IPS-20b (cell line): Measurements from ENCODE around the gene NUDCD3.

Source experiments
- H3K27ac ChIP-seq: one replicate; pipeline ENCODE4 v1.5.1; 2013; ENCODE audit warnings: low read length
- H3K27me3 ChIP-seq: 2 replicates; pipeline ENCODE4 v1.6.1; 2013; ENCODE audit warnings: mild to moderate bottlenecking, low read length, inconsistent platforms; ENCODE audit not compliant: insufficient read depth
- H3K36me3 ChIP-seq: 2 replicates; pipeline ENCODE4 v1.6.1; 2013; ENCODE audit warnings: low read depth, mild to moderate bottlenecking, inconsistent platforms, low read length, moderate library complexity; ENCODE audit not compliant: insufficient read depth
- H3K4me1 ChIP-seq: 2 replicates; pipeline ENCODE4 v1.6.1; 2013; ENCODE audit warnings: mild to moderate bottlenecking, control low read depth, inconsistent platforms, low read length, moderate library complexity; ENCODE audit not compliant: insufficient read depth
- H3K4me3 ChIP-seq: 2 replicates; pipeline ENCODE4 v1.5.1; 2013; ENCODE audit warnings: mild to moderate bottlenecking, low read length, inconsistent platforms
- H3K9ac ChIP-seq: 2 replicates; pipeline ENCODE4 v1.6.1; 2013; ENCODE audit warnings: low read depth, mild to moderate bottlenecking, inconsistent platforms, low read length, moderate library complexity
- H3K9me3 ChIP-seq: 2 replicates; pipeline ENCODE4 v1.6.1; 2013; ENCODE audit warnings: mild to moderate bottlenecking, low read depth, low read length, inconsistent platforms; ENCODE audit not compliant: insufficient read depth

Gene NUDCD3

DNA sequence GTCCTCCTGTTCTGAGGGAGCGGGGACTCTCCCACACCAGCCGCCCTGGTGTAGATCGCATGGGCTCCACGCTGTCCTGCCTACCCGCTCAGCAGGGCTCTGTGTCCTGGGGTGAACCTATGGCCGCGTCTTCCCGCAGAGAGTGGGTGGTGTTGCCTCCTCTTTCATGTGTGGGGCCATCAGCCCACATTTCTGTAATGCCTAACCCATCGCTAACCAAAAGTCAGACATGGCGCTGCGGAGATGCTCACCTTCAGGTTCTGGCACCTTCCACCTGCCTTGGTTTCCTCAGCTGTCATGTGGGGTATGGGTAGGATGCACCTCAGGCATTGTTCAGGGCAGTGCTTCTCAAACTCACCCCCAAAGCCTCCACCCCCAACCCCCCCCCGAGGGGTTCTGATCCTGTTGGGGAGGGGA, 114.5 kb downstream of the NUDCD3 start:
- Histone ChIP-seq H3K4me3 (no peak overlapping the region), H3K36me3 (no peaks in the 10 kb centered on the region), H3K27me3 (peaks cover 5% of the 10 kb centered on the region; the same call in 1 of the 2 replicates), H3K27ac (no peak overlapping the region), H3K4me1 (no peaks in the 10 kb centered on the region), H3K9ac (no peak overlapping the region), H3K9me3 (no peaks in the 10 kb centered on the region)

DNA sequence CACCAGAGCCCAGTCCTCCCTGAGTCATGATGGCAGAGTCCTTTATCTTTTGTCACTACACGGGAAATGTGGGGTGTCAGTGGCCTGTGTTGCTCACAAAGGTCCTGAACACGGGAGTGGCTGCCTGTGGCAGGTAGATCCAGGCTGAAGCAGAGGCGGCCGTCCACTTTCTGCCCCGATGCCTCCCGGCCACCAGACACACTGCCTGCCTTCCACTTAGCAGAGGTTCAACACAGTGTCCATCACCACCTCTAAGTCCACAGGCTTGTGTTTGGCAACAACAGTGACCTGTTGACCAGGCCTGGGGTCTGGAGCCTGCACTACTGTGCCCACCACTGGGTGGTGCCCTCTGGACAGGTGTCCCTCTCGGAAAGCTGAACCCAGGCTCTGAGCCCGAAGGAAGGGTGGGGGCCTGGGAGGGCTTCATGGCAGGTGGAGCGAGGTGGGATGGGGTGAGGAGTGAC, 115.2 kb downstream of the NUDCD3 start:
- Histone ChIP-seq H3K9ac (no peak overlapping the region), H3K27ac (no peak overlapping the region), H3K27me3 (peaks cover 5% of the 10 kb centered on the region; the same call in 1 of the 2 replicates), H3K4me3 (no peak overlapping the region), H3K9me3 (no peaks in the 10 kb centered on the region), H3K36me3 (no peaks in the 10 kb centered on the region), H3K4me1 (no peaks in the 10 kb centered on the region)

DNA sequence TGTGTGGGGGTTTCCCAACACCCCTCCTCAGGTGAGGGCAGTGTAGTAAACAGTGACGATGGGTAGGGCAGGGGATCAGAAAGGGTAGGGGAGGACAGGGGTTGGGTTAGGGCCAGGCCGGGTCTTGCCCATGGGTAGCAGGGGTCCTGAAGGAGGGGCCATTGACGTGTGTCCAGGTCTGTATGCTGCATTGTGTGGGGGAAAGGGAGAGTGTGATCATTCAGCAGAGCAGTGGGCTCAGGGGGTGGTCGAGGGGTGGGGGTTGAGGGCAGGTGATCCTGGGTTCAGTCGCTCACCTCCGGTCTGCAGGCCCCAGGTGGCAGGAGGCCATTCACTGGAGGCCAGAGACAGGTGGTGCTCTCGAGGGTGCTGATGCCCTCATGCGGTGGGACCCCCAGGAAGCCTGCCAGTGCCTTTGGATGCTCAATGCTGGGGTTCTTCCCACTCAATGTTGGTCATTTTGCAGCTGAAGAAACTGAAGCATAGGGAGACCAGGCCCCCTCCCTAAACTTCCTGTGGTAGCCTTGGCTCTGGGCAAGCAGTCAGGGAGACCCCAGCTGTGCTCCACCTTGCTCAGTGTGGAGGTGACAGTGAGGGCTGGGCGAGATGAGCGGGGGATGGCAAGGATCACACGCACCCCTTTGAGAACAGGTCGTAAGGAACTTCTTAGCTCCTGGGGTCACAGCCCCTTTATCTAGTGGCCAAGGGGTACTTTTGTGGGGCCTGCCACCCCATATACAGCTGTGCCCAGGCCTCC, 116.3 kb downstream of the NUDCD3 start:
- Histone ChIP-seq H3K27me3 (peaks cover 5% of the 10 kb centered on the region; the same call in 1 of the 2 replicates), H3K27ac (no peak overlapping the region), H3K36me3 (no peaks in the 10 kb centered on the region), H3K4me3 (no peak overlapping the region), H3K9me3 (no peaks in the 10 kb centered on the region), H3K4me1 (no peaks in the 10 kb centered on the region), H3K9ac (no peak overlapping the region)

DNA sequence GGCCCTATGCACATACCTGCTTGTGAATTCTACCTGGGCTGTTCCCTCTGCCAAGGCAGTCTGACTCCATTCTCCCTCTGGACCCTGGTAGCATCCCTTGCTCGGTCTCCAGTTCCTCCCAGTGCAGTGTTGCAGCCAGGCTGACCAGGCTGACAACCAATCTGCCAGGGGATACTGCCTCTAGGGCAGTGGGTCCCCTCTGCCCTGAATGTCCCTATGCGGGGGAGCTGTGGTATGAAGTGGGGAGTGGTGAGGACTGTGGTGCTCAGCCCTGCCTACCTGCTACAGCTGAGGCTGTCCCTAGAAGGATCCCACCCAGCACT, 117.1 kb downstream of the NUDCD3 start:
- H3K4me1 ChIP-seq, result no peaks in the 10 kb centered on the region
- no peak overlapping the region for H3K27ac ChIP-seq
- H3K9me3 ChIP-seq, result no peaks in the 10 kb centered on the region
- H3K36me3 ChIP-seq, result no peaks in the 10 kb centered on the region
- no peak overlapping the region for H3K9ac ChIP-seq
- H3K4me3 ChIP-seq, result no peak overlapping the region
- H3K27me3 ChIP-seq, result peaks cover 5% of the 10 kb centered on the region

DNA sequence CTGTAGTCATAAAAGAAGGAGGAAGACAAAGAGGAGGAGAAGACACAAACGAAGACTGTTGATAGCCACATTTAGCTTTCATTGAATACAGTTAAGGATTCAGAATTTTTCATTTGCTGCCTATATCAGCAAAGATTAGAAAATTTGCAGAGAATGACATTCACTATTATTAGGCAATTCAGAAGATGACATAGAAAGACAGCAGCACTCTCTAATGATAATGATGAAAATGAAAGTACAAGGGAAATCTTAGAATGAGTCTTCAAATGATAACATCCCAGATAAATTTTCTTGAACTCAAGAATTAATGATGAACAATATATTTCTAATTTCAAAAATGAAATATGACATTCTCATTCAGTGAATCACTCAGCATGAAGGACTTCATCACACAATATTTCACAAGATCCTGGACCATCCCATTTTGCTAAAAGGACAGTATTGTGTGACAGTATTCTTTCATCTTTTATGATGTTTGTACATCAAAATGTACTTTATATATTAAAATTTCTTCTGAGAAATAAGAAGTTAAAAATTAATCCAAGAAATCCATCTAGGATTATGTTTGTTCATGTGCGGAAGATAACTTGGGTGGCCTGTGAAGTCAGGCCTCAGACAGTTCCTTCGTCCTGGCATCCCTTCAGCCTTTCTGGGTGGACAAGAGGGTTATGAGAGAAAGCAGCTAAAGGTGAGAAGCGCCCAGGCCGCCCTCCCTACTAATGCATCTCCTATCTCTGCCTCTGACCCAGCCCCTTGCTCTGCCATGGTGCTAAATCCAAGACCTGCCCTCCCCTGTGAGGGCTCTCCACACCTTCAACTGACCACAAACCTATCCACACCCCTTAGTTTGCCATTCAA, 117.7 kb downstream of the NUDCD3 start:
- H3K9ac ChIP-seq, result no peak overlapping the region
- no peaks in the 10 kb centered on the region for H3K9me3 ChIP-seq
- peaks cover 5% of the 10 kb centered on the region for H3K27me3 ChIP-seq
- no peak overlapping the region for H3K4me3 ChIP-seq
- H3K4me1 ChIP-seq, result no peaks in the 10 kb centered on the region
- no peaks in the 10 kb centered on the region for H3K36me3 ChIP-seq
- no peak overlapping the region for H3K27ac ChIP-seq

DNA sequence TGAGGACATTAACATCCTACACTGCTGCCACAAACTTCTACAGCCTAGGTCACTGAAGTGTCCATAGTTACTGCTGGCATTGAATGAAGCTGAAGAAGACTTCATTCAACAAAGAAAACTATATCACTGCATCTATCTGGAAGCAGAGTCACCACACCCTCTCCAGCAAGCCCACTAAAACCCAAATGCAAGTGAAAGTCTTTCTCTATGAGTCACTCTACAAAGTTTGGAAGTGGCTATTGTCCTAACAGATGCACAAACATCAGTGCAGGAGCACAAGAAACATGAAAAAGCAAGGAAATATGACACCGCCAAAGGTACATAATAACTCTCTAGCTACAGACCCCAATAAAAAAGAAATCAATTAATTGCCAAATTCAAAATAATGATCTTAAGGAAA, 121.6 kb downstream of the NUDCD3 start:
- no peaks in the 10 kb centered on the region for H3K9me3 ChIP-seq
- no peaks in the 10 kb centered on the region for H3K4me1 ChIP-seq
- H3K9ac ChIP-seq, result no peak overlapping the region
- no peak overlapping the region for H3K4me3 ChIP-seq
- H3K27me3 ChIP-seq, result peaks cover 5% of the 10 kb centered on the region; the same call in 1 of the 2 replicates
- no peak overlapping the region for H3K27ac ChIP-seq
- H3K36me3 ChIP-seq, result no peaks in the 10 kb centered on the region

DNA sequence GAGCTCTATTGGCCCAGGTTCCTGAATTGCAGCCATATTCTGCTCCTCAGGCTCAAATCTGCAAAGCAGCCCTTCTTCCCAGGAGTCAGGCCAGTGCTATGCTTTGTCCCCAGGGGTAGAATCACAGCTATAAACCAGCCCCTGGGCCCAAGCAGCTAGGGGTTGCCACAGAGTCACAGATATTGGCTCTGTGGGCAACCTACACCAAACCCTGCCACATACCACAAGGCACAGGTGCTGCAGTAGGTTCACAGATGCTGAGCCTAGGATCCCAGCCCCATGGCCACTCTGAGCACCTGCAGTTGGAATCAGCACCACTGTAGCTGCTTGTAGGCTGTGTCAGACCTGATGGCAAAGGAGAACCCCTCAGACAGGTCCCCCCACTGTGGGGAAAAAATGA, 122.0 kb downstream of the NUDCD3 start:
- no peaks in the 10 kb centered on the region for H3K9me3 ChIP-seq
- peaks cover 5% of the 10 kb centered on the region; the same call in 1 of the 2 replicates for H3K27me3 ChIP-seq
- no peak overlapping the region for H3K9ac ChIP-seq
- no peak overlapping the region for H3K4me3 ChIP-seq
- no peak overlapping the region for H3K27ac ChIP-seq
- no peaks in the 10 kb centered on the region for H3K4me1 ChIP-seq
- H3K36me3 ChIP-seq, result no peaks in the 10 kb centered on the region

DNA sequence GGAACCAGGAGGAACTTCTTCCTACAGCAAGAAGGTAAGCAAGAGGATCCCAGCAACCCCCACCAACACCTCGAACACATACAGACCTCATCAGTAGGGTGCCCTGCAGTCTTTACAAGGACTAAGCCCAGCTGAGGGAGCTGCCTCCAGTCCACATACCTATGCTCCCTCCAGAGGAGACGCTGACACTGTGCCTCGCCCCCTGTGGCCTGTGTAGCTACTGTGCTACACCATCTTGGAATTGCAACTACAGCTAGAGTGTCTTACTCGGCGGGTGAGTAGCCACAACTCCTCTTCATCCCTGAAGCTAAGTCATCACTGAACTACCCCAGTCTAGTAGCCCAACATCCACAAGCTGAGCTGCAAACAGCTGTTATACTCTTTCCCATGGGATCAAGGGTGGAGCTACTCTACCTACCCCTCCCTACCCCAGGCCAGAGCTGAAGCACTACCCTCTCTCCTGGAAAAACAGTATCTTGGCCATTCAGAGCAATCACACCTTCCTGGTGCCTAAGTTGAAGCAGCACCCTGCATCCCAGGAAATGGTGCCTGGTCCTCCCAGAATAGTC, 122.9 kb downstream of the NUDCD3 start:
- no peak overlapping the region for H3K9ac ChIP-seq
- H3K27ac ChIP-seq, result no peak overlapping the region
- H3K36me3 ChIP-seq, result no peaks in the 10 kb centered on the region
- no peak overlapping the region for H3K4me3 ChIP-seq
- no peaks in the 10 kb centered on the region for H3K4me1 ChIP-seq
- no peaks in the 10 kb centered on the region for H3K9me3 ChIP-seq
- H3K27me3 ChIP-seq, result no peaks in the 10 kb centered on the region; the same call in 1 of the 2 replicates

DNA sequence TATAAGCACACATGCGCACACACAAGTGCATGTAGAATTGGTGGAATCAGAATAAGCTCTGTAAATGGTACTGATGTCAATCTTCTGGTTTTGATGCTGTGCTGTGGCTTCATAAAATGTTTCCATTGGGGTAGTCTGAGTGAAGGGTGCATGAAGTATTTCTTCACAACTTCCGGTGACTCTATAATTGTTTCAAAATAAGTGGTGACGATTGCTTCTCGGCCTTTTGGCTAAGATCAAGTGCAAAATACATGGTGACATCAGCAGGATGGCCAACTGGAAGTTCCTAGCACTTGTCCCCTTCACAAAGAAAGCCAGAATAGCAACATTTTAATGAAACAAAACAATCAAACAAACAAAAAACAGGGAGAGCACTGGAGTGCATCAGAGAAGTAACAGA, 123.5 kb downstream of the NUDCD3 start:
- Histone ChIP-seq H3K4me1 (no peaks in the 10 kb centered on the region), H3K36me3 (no peaks in the 10 kb centered on the region), H3K4me3 (no peak overlapping the region), H3K9me3 (no peaks in the 10 kb centered on the region), H3K27me3 (no peaks in the 10 kb centered on the region; the same call in 1 of the 2 replicates), H3K27ac (no peak overlapping the region), H3K9ac (no peak overlapping the region)

DNA sequence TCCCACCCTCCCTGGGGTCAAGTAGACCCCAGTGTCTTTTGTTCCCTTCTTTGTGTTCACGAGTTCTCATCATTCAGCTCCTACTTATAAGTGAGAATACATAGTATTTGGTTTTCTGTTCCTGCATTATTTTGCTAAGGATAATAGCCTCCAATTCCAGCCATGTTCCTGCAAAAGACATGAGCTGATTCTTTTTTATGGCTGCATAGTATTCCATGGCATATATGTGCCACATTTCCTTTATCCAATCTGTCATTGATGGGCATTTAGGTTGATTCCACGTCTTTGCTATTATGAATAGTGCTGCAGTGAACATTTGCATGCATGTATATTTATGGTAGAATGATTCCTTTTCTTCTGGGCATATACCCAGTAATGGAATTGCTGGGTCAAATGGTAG, 136.8 kb downstream of the NUDCD3 start:
- H3K36me3 ChIP-seq, result no peaks in the 10 kb centered on the region
- H3K27ac ChIP-seq, result no peak overlapping the region
- H3K4me1 ChIP-seq, result no peaks in the 10 kb centered on the region
- H3K9me3 ChIP-seq, result no peaks in the 10 kb centered on the region
- no peak overlapping the region for H3K4me3 ChIP-seq
- H3K27me3 ChIP-seq, result peaks cover 6% of the 10 kb centered on the region; the same call in 1 of the 2 replicates
- H3K9ac ChIP-seq, result no peak overlapping the region

DNA sequence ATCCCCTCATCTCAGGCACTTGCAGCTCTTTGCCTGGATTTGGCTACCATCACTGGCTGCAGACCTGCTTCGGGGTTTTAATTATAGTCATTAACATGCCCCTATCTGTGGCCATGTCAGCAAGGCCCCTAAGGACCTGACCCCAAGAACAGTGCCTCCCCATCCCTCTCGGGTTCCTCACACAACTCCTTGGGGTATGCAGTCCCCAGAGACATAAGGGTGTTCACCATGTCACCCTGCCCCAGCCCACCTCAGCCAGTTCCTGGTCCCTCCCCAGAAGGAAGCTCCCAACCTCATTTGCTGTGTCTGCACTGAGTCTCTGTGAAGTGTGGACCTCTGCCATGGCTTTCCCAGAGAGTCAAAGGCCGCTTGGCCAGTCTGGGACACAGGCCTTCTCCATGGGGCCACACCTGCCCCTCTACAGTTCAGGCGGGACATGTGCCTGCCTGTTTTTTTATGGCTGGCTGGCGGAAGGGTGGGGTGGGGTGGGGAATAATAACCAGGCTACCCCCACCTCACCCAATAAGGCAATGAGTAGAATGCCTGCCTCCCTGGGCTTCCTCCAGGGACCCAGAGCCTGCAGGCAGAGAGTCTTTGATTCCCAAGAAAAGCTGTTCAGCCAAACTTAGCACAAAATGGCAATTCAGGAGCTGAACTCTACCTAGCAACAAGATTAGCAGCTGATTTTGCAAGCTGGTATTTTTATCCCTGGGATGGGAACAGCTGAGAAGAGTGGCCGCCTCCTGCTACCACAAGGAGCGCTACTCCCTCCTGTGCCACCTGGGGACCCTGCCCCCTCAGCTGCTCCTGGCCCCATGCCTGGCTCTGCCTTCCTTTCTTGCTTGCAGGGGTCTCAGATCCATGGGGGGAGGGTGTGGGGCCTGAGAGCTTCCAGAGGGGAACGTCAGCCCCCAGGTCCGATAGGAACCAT, 141.3 kb downstream of the NUDCD3 start:
- Histone ChIP-seq H3K4me3 (no peak overlapping the region), H3K9ac (no peak overlapping the region), H3K27me3 (peaks cover 9% of the 10 kb centered on the region; the same call in 1 of the 2 replicates), H3K9me3 (no peaks in the 10 kb centered on the region), H3K4me1 (no peaks in the 10 kb centered on the region), H3K36me3 (no peaks in the 10 kb centered on the region), H3K27ac (no peak overlapping the region)
